MM.1S (cell line): ENCODE data around the gene LY86.

Experiments used
- DNase-seq: peaks from one replicate; pipeline ENCODE4 v3.0.0-alpha.2; 2015
- H2AFZ ChIP-seq: fragments of 300-600 bp; sonication (generic); 2 replicates; pipeline ENCODE4 v1.6.0; 2016; ENCODE audit warnings: antibody characterized with exemption, low read length
- H3F3A ChIP-seq: fragments of 300-600 bp; sonication (generic); 2 replicates; pipeline ENCODE4 v1.6.1; 2016; ENCODE audit warnings: mild to moderate bottlenecking, antibody characterized with exemption, low read length, moderate library complexity, mixed read lengths; ENCODE audit not compliant: insufficient read depth
- H3K27ac ChIP-seq: fragments of 300-600 bp; sonication (generic); 2 replicates; pipeline ENCODE4 v1.5.1; 2016; ENCODE audit warnings: mild to moderate bottlenecking, low read length
- H3K27me3 ChIP-seq: fragments of 300-600 bp; sonication (generic); replicated peaks from 2 replicates; pipeline ENCODE4 v1.6.0; 2016; ENCODE audit warnings: low read length; ENCODE audit not compliant: insufficient read depth
- H3K36me3 ChIP-seq: fragments of 300-600 bp; sonication (generic); replicated peaks from 2 replicates; pipeline ENCODE4 v1.6.1; 2016; ENCODE audit warnings: mild to moderate bottlenecking, low read length, mixed read lengths; ENCODE audit not compliant: insufficient read depth
- H3K4me1 ChIP-seq: fragments of 300-600 bp; sonication (generic); 2 replicates; pipeline ENCODE4 v1.6.1; 2016; ENCODE audit warnings: low read length, mixed read lengths
- H3K4me2 ChIP-seq: fragments of 300-600 bp; sonication (generic); 2 replicates; pipeline ENCODE4 v1.6.0; 2016; ENCODE audit warnings: low read depth, low read length
- H3K4me3 ChIP-seq: fragments of 300-600 bp; sonication (generic); 2 replicates; pipeline ENCODE4 v1.5.1; 2016; ENCODE audit warnings: low read length, mixed read lengths
- H3K79me2 ChIP-seq: fragments of 300-600 bp; sonication (generic); 2 replicates; pipeline ENCODE4 v1.6.1; 2016; ENCODE audit warnings: mixed run types, low read length, mixed read lengths
- H3K9ac ChIP-seq: fragments of 300-600 bp; sonication (generic); 2 replicates; pipeline ENCODE4 v1.6.1; 2016; ENCODE audit warnings: low read length, mixed read lengths
- H3K9me2 ChIP-seq: fragments of 300-600 bp; sonication (generic); replicated peaks from 2 replicates; pipeline ENCODE4 v1.6.1; 2016; ENCODE audit warnings: mild to moderate bottlenecking, low read length, mixed read lengths; ENCODE audit not compliant: insufficient read depth
- H3K9me3 ChIP-seq: fragments of 300-600 bp; sonication (generic); replicated peaks from 2 replicates; pipeline ENCODE4 v1.6.1; 2016; ENCODE audit warnings: mild to moderate bottlenecking, low read length, mixed read lengths; ENCODE audit not compliant: insufficient read depth
- H4K20me1 ChIP-seq: fragments of 300-600 bp; sonication (generic); 2 replicates; pipeline ENCODE4 v1.6.1; 2016; ENCODE audit warnings: mild to moderate bottlenecking, low read length, moderate library complexity, mixed read lengths; ENCODE audit not compliant: insufficient read depth
- EZH2 ChIP-seq: fragments of 300-600 bp; sonication (generic); optimal IDR thresholded peaks from 2 replicates; pipeline ENCODE3; 2017; ENCODE audit warnings: low read depth, mild to moderate bottlenecking, antibody characterized with exemption, low read length, mixed read lengths
- EZH2phosphoT487 ChIP-seq: fragments of 300-600 bp; sonication (generic); IDR thresholded peaks from 2 replicates; pipeline ENCODE4 v1.6.1; 2018; ENCODE audit warnings: antibody characterized with exemption, low read length
- TF ChIP-seq, protein P1 (sequence below): fragments of 300-600 bp; sonication (generic); IDR thresholded peaks from 2 replicates; pipeline ENCODE4 v1.5.1; 2016; ENCODE audit warnings: antibody characterized with exemption, low read length, mixed read lengths

The LY86 gene

DNA sequence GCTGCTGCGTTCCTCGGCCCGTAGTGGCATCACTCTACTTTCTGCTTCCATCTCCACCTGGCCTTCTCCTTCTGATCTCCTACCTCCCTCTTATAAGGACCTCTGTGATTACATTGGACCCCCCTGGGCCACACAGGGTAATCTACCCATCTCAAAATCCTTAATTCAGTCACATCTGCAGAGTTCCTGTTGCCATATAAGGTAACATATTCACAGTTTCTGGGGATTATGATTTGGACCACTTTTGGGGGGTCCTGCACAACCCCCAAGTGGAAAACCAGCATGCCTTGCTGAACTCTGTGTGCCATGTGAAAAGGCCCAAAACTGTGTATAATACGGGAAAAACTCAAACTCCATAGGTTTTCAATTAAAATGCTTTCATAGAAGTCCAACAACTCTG is 51.1 kb downstream of the LY86 start:
- Histone ChIP-seq H3K79me2 (no peaks in the 10 kb centered on the region), H3K4me1 (peaks cover 13% of the 10 kb centered on the region)
- TF ChIP-seq EZH2: no peak
- TF ChIP-seq, protein P1, sequence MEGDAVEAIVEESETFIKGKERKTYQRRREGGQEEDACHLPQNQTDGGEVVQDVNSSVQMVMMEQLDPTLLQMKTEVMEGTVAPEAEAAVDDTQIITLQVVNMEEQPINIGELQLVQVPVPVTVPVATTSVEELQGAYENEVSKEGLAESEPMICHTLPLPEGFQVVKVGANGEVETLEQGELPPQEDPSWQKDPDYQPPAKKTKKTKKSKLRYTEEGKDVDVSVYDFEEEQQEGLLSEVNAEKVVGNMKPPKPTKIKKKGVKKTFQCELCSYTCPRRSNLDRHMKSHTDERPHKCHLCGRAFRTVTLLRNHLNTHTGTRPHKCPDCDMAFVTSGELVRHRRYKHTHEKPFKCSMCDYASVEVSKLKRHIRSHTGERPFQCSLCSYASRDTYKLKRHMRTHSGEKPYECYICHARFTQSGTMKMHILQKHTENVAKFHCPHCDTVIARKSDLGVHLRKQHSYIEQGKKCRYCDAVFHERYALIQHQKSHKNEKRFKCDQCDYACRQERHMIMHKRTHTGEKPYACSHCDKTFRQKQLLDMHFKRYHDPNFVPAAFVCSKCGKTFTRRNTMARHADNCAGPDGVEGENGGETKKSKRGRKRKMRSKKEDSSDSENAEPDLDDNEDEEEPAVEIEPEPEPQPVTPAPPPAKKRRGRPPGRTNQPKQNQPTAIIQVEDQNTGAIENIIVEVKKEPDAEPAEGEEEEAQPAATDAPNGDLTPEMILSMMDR: no peak
- TF ChIP-seq EZH2phosphoT487: no peak

GRCh38 chr6:6640926-6641325 is 52.4 kb downstream of the LY86 start:
- Histone ChIP-seq H3K4me2 (no peak overlapping the region), H3K9ac (no peak overlapping the region), H3K4me3 (no peak overlapping the region), H3K36me3 (no peaks in the 10 kb centered on the region), H3K27ac (no peak overlapping the region), H3K79me2 (no peaks in the 10 kb centered on the region), H4K20me1 (no peaks in the 10 kb centered on the region), H3K4me1 (peaks cover under 1% of the 10 kb centered on the region), H3K9me2 (no peaks in the 10 kb centered on the region), H3K9me3 (no peaks in the 10 kb centered on the region), H3F3A (no peaks in the 10 kb centered on the region), H3K27me3 (no peaks in the 10 kb centered on the region), H2AFZ (no peak overlapping the region)
- no peak for DNase-seq
- TF ChIP-seq EZH2phosphoT487: no peak
- TF ChIP-seq, protein P1: no peak
- no peak for TF ChIP-seq EZH2

More for the DNA sequence above, 51.1 kb downstream of the LY86 start:
- DNase-seq: no peak
- Histone ChIP-seq H3K27ac (no peak overlapping the region), H4K20me1 (no peaks in the 10 kb centered on the region), H2AFZ (no peak overlapping the region), H3F3A (no peaks in the 10 kb centered on the region), H3K4me3 (no peak overlapping the region), H3K36me3 (no peaks in the 10 kb centered on the region), H3K9ac (no peak overlapping the region), H3K9me3 (no peaks in the 10 kb centered on the region), H3K4me2 (no peak overlapping the region), H3K27me3 (no peaks in the 10 kb centered on the region), H3K9me2 (no peaks in the 10 kb centered on the region)

- H3K36me3 ChIP-seq: no peaks in the 10 kb centered on the region
- H3K4me2 ChIP-seq: no peak overlapping the region
- no peak overlapping the region for H3K9ac ChIP-seq
- no peak overlapping the region for H2AFZ ChIP-seq
- H3K4me3 ChIP-seq: no peak overlapping the region
- H3K4me1 ChIP-seq: no peaks in the 10 kb centered on the region
- TF ChIP-seq EZH2 (no peak), EZH2phosphoT487 (no peak)
- TF ChIP-seq, protein P1: no peak
- no peak for DNase-seq
- H3K9me3 ChIP-seq: no peaks in the 10 kb centered on the region
- H3F3A ChIP-seq: no peaks in the 10 kb centered on the region
- H3K27ac ChIP-seq: no peak overlapping the region
- no peaks in the 10 kb centered on the region for H3K9me2 ChIP-seq
- no peaks in the 10 kb centered on the region for H3K27me3 ChIP-seq
- no peaks in the 10 kb centered on the region for H4K20me1 ChIP-seq
- H3K79me2 ChIP-seq: no peaks in the 10 kb centered on the region
Observed at GRCh38 chr6:6643398-6643797, 54.9 kb downstream of the LY86 start.
